Metanephros (tissue), 1 donor: ENCODE data around the gene IFNA16. TPM values are rescaled to one million over a fixed set of nuclear protein-coding genes. Genes with fewer than 3 reads are reported as not detected.

Experiments
- total RNA-seq: library from RNA; depleted of rRNA; stranded (reverse); fragments of >200 nt; gene quantifications from one replicate; pipeline ENCODE4 v1.2.3, GENCODE V29; 2014

Gene IFNA16
- total RNA-seq: not detected

GRCh38 chr9:21217211-21217610, at the start of gene IFNA16:
Gene IFNA16 (minus strand): TSS chr9:21217311. CDS start chr9:21217305, 6 bp downstream.

GRCh38 chr9:21239911-21240310, 22.8 kb upstream of the IFNA16 start, which contains the start of gene IFNA14:
Gene IFNA14 (minus strand): TSS chr9:21240005. CDS start chr9:21239935, 70 bp downstream.

DNA sequence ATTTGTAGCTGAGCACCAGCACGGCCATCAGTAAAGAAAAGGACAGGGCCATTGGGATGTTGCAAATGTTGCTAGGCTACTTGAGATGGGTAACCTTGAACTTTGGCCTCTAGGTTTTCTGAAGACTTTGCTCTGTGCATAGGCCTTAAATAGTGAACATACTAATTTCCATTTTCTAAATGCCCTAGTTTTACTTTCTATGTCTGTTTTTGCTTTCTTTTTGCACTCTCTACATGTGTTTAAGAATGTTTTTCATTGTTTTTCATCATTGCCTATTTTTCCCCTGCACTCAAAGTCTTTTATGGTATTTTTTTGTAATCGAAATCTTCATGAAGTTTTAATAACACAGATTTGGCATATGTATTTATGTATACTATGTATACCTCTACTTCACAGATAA, 11.0 kb upstream of the IFNA16 start, which contains the start of gene IFNA17:
Gene IFNA17, minus strand, starts transcription at position 101 of the 400 bp plus-strand sequence. Its CDS starts 49 bp downstream, at position 52.

DNA sequence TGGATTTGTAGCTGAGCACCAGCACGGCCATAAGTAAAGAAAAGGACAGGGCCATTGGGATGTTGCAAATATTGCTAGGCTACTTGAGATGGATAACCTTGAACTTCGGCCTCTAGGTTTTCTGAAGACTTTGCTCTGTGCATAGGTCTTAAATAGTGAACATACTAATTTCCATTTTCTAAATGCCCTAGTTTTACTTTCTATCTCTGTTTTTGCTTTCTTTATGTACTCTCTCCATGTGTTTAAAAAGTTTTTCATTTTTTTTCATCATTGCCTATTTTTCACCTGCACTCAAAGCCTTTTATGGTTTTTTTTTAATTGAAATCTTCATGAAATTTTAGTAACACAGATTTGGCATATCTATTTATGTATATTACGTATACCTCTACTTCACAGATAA, 10.1 kb downstream of the IFNA16 start, which contains the start of gene IFNA10:
Gene IFNA10, minus strand, starts transcription at position 101 of the 400 bp plus-strand sequence. Its CDS starts 46 bp downstream, at position 55.

GRCh38 chr9:21202105-21202504, 15.0 kb downstream of the IFNA16 start, which contains the start of gene IFNA7:
Gene IFNA7 (minus strand): TSS chr9:21202205. CDS start chr9:21202165, 40 bp downstream.

DNA sequence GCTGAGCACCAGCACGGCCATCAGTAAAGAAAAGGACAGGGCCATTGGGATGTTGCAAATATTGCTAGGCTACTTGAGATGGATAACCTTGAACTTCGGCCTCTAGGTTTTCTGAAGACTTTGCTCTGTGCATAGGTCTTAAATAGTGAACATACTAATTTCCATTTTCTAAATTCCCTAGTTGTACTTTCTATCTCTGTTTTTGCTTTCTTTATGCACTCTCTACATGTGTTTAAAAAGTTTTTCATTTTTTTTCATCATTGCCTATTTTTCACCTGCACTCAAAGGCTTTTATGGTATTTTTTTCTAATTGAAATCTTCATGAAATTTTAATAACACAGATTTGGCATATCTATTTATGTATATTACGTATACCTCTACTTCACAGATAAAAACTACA, 29.6 kb downstream of the IFNA16 start, which contains the start of gene IFNA4:
Gene IFNA4, minus strand, starts transcription at position 101 of the 400 bp plus-strand sequence. Its CDS starts 56 bp downstream, at position 45.

DNA sequence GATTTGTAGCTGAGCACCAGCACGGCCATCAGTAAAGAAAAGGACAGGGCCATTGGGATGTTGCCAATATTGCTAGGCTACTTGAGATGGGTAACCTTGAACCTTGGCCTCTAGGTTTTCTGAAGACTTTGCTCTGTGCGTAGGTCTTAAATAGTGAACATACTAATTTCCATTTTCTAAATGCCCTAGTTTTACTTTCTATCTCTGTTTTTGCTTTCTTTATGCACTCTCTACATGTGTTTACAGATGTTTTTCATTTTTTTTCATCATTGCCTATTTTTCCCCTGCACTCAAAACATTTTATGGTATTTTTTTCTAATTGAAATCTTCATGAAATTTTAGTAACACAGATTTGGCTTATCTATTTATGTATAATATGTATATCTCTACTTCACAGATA, 50.6 kb downstream of the IFNA16 start, which contains the start of gene IFNA21:
Gene IFNA21, minus strand, starts transcription at position 101 of the 400 bp plus-strand sequence. Its CDS starts 48 bp downstream, at position 53.

Other genes starting within 250 kb of the IFNA16 start
- 2.6 TPM for gene HACD4, start 185.7 kb downstream of the IFNA16 start, total RNA-seq
- not detected for gene IFNB1, start 139.4 kb downstream of the IFNA16 start, total RNA-seq
- gene IFNW1, start 75.5 kb downstream of the IFNA16 start, total RNA-seq: not detected
- gene IFNA21, start 50.7 kb downstream of the IFNA16 start, total RNA-seq: not detected
- gene IFNA4, start 29.7 kb downstream of the IFNA16 start, total RNA-seq: not detected
- gene IFNA7, start 15.1 kb downstream of the IFNA16 start, total RNA-seq: not detected
- gene IFNA10, start 10.2 kb downstream of the IFNA16 start, total RNA-seq: not detected
- not detected for gene IFNA17, start 10.9 kb upstream of the IFNA16 start, total RNA-seq
- not detected for gene IFNA14, start 22.7 kb upstream of the IFNA16 start, total RNA-seq
- not detected for gene IFNA5, start 88.0 kb upstream of the IFNA16 start, total RNA-seq
- 36.2 TPM for gene KLHL9, start 118.1 kb upstream of the IFNA16 start, total RNA-seq
- gene IFNA6, start 133.6 kb upstream of the IFNA16 start, total RNA-seq: not detected
- gene IFNA13, start 150.7 kb upstream of the IFNA16 start, total RNA-seq: not detected
- gene IFNA2, start 168.1 kb upstream of the IFNA16 start, total RNA-seq: not detected
- gene IFNA8, start 191.8 kb upstream of the IFNA16 start, total RNA-seq: not detected
- not detected for gene IFNA1, start 223.1 kb upstream of the IFNA16 start, total RNA-seq